ENCODE measurements around the gene SORCS2.

- TF ChIP-seq ELF4 (IDR thresholded peaks at IDR 0.05) (no peak), HDGF (IDR thresholded peaks at IDR 0.05; ENCODE audit: borderline replicate concordance) (no peak), LEF1 (IDR thresholded peaks at IDR 0.05; ENCODE audit: borderline replicate concordance) (no peak), SUZ12 (IDR thresholded peaks at IDR 0.05) (no peak), L3MBTL2 (conservative IDR thresholded peaks at IDR 0.05) (no peak), FOXK2 (IDR thresholded peaks at IDR 0.05) (no peak), FOXM1 (IDR thresholded peaks at IDR 0.05; ENCODE audit: borderline replicate concordance) (no peak), NFRKB (IDR thresholded peaks at IDR 0.05) (no peak), CTBP1 (IDR thresholded peaks at IDR 0.05; ENCODE audit: borderline replicate concordance) (no peak), FOXA1 (IDR thresholded peaks at IDR 0.05) (no peak)
These were observed 134.0 kb downstream of the SORCS2 start for GRCh38 chr4:7326306-7326692.
